GM12892 (cell line): ENCODE measurements around the gene AFG3L2.

ENCODE experiments used
- POLR2A ChIP-seq: IDR thresholded peaks from 2 replicates; pipeline ENCODE4 v1.6.1; 2011; ENCODE audit warnings: low read depth, low read length, control low read depth
- POLR2AphosphoS5 ChIP-seq: IDR thresholded peaks from 2 replicates; pipeline ENCODE4 v1.6.1; 2011; ENCODE audit warnings: low read depth, low read length, control low read depth
- TAF1 ChIP-seq: IDR thresholded peaks from 2 replicates; pipeline ENCODE4 v1.6.1; 2011; ENCODE audit warnings: low read depth, mild to moderate bottlenecking, control low read depth, low read length, borderline replicate concordance

GRCh38 chr18:12283666-12284065 is 93.4 kb downstream of the AFG3L2 start:
- TF ChIP-seq POLR2AphosphoS5 (no peak), POLR2A (no peak), TAF1 (no peak)
